ENCODE results near the gene TBC1D22A.

Gene TBC1D22A

DNA sequence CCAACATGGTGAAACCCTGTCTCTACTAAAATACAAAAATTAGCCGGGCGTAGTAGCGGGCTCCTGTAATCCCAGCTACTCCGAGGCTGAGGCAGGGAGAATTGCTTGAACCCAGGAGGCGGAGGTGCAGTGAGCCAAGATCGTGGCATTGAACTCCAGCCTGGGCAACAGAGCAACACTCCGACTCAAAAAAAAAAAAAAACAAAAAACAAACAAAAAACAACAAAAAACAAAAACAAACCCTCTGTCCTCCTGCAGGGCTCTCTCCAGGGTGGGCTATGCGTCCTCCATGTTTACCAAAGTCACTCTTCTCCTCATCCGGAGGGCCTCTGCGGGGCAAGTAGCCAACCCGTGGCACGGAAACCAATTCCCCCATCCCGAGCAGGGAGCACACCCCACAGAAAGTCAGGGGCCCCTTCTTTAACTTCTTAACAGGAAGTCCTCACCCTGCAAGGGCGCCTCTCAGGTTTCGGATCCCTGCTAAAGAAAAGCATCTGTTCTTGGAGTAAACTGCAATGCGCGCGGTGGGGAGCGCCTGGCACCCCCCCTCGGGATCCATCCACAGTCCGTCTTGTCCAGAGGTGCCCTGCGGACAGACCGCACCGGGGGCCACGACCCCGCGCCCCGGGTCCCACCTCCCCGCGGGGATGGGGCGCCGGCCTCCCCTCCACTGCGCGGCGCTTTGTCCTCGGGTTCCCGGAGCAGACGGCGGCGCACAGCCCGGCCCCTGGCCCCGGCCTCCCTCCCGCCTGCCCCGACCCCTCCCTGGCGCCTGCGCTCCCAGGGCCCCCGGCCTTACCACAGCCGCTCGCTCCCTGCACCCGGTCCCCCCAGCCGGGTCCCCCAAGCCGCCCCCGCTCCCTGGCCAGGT, 25.1 kb upstream of the TBC1D22A start:
- peak in 1 of 2 donors; percentile 36 for DNase-seq (ENCODE audit: low read depth in 2 of 2)

DNA sequence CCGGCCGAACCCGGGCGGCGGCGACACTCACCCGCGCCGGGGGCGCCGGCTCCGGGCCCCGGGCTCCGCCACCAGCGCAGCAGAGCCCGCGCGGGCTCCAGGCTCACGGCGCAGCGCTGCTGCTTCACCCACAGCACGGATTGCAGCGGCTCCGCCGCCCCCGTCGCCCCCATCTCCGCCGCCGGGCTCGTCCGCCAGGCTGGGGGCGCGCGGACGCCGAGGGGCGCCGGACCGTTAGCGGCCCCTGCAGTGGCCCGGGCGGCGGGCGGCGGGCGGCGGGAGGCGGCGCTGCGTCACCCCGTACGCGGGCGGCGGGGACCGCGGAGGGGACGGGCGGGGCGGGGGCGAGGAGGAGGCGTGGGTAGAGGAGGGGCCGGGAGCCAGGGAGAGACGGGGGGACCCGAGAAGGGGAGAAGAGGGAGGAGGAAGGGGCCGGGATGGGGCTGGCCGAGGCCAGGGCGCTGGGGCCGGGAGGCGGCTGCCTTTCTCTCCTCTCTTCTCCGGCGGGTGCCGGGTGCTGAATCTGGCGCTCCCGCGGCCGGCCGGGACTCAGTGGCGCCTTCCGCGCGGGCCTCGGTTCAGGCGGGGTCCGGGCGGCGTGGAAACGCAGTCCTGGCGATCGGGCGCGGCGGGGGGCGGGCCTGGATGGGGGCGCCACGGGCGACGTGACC, 24.3 kb upstream of the TBC1D22A start, which contains the start of gene CERK:
Gene CERK, minus strand, starts transcription at position 277 of the 671 bp plus-strand sequence. Its CDS starts 104 bp downstream, at position 173.
- DNase-seq (ENCODE audit: low read depth in 2 of 2): peak in 1 of 2 donors; percentile 52

DNA sequence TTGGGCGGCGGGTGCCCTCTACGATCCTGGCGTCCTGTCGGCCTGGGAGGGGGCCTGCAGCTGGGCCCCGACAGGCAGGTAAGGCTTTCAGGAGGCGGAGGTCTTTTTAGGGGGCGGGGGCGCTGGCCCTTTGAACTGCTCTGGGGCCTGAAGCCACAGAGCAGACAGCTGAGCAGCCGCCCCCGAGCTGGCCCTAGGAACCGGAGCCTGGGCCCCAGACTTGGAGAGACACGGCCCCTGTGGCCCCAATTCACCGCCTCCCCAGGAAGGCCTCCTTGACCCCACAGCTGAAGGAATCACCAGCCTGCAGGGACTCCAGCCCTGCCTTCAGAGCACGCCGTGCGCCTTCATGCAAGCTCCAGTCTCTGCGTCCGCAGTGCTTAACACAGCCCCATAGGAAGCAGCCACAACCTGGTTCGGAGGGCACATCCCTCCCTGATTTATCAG, 23.8 kb upstream of the TBC1D22A start:
- DNase-seq (ENCODE audit: low read depth in 2 of 2): no peak

DNA sequence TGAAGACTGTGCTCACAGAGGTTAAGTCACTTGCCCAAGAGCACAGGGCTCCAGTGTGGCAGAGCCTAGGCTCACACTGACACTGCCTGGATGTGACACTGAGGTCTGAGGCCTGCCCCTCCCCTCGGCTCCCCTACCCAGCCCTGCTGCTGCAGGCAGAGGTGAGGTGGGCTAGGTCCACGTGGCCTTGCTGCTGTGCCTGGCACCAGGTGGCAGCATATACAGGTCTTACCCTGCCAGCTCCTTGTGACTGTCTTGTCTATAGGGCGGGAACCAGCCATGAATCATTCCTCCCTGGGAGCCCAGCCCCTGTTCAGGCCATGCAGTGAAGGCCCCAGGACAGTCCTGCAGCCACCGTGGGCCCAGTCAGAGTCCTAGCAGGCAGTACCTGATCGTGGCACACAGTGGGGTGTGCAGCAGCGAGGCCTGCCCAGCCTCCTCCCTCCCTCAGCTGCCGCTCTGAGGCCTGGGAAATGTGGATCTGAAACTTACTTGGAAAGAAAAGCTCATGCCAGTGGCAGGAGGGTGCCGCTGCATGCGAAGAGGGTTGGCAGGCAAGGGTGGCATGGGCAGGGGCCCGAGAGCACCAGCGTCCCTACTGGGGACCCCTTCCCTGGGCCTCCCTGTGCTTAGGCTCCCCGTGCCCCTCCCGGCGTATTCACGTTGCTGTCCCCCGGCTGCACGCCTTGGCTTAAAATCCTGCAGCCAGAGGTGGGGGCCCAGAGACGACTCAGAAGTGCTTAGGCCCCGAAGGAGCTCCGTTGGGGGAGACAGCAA, 23.2 kb upstream of the TBC1D22A start:
- DNase-seq (ENCODE audit: low read depth in 2 of 2): peak in 1 of 2 donors; percentile 63

DNA sequence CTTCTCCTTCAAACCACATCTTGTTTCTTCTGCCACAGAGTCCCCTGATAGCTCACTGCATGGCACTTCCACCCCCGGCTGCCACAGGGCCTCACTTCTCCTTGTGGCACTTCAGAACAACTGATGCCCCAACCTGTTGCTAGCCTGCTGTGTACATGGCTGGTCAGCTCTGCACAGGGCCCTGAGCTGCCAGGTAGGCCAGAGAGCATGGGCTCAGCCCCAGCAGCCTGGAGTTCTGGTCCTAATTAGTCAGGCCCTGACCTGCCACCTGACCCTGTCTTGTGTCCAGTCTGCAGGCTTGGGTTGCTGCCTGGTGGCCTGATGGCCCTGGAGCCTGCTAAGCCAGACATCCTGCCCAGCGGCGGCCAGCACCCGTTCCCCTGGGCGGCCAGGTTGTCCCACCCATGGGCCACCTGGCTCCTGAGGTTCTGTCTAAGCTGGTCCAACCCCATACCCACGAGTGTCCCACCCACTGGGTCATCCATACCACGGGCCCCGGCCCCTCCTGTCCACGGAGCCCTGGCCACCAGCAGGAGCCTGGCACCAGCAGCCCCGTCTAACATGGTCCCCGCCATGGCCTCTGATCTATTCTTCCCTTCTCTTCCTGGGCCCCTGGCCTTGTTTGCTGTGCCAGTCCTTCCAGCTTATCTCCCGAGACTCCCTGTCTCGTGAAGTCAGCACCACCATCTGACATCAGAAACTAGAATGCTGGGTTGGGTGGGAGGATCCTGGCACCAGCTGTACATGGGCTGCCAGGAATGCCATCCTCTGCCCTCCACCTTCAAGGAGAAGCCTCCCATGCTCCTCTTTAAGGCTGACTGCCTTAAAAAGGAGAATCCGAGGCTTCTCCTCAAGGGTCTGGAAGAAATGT, 21.3 kb upstream of the TBC1D22A start:
- no peak for DNase-seq (ENCODE audit: low read depth in 2 of 2)

DNA sequence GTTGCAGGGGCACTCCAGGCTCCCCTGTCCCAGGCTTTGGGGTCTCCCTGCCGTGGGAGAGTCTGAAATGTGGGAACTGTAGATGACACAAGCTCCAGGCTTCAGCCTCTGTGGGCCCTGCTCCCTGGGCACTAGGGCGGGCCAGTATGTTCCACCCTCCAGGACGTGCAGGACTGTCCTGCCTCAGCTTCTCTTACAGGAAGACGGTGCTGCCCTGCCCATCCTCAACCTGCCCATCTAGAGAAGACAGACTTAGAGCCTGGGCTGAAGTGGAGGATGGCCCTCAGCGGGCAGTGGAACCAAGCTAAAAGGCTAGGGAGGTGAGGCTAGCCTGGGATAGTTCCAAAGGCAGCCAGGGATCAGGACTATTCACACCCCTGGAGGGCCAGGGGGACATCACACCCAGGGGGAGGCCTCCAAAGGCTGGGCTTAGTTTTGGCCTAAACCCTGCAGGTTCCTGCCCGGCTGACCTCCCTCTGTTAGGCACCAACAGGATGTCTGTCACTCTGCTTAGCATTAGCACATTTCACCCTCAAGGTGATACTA, 20.4 kb upstream of the TBC1D22A start:
- no peak for DNase-seq (ENCODE audit: low read depth in 2 of 2)

DNA sequence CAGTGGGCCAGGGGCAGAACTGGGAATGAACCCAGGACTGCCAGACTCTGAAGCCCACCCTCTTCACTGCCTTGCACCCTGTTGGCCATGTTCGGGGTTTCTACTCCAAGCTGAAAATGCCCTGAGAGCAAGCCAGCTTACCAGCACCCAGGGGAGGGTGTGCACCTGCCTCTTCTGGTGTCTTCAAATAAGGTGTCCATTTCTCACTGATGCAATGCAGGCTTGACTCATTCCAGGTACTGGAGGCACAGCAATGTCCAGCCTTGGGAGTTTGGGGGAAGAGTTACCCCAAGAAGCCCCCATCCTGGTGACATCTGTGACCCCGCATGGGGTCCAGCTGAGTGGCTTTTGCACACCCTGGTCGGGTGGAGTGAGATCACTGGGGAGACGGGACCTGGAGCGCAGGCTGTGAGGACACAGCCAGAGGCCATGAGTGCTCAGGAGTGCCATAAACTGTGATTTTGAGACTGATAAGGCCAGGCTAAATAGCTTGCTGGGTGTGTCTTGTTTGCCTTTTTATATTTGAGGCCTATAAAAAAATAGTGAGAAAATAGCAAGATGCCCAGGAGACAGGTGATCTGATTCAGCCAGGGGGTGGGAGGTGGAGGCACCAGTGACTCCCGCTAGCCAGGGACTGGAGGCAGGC, 19.8 kb upstream of the TBC1D22A start:
- no peak for DNase-seq (ENCODE audit: low read depth in 2 of 2)

DNA sequence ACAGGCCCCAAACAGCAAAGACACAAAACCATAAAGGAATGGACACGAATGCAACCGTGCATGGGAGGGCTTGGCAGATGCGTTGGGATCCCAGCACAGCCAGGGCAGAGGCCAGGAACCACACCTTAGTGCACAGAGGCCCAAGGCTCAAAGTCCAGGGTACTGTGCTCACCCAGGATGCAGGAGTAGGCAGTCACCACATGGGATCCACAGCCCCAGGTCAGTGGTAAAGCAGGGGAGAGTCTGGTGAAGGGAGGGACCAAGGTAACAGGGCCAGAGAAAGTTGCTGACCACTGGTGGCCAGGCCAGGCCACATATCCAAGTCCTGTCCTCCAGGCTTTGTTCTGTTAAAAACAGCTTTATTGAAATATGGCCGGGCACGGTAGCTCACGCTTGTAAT, 17.9 kb upstream of the TBC1D22A start:
- DNase-seq (ENCODE audit: low read depth in 2 of 2): no peak

DNA sequence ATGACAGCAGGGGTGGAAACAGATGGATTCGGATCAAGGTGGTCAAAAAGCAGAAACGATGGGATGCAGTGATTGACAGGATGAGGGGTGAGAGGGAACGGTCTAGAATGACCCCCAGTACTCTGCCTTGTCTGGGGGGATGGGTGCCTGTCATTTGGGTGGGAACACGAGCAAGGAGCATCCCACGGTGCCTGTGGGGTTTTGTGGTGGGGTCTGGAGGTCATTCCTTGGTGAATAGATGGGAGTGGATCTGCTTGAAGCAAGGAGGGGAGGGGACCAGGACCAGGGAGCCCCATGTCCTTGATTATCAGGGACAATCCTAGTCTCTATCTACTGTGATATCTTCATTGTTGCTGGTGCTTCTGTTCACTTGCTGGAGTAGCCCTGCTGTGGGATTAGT, 16.3 kb upstream of the TBC1D22A start:
- DNase-seq (ENCODE audit: low read depth in 2 of 2): no peak

DNA sequence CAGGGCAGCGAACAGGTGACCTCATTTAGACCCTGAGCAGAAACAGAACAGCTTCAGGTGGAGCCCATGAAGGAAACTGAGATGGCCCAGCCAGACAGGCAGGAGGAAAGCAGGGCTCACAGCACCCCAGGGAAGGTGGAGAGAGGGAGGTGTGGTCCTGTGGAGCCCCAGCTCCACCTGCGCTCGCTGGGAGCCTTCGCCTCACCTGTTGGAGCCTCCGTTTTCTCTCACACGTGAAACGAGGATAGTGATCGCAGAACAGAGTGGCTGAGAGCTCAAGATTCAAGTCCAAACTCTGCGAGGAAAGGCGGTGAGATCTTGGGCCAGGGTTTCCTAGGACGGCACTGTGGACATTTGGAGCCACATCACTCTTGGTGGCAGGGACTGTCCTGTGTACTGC, 15.8 kb upstream of the TBC1D22A start:
- no peak for DNase-seq (ENCODE audit: low read depth in 2 of 2)

DNA sequence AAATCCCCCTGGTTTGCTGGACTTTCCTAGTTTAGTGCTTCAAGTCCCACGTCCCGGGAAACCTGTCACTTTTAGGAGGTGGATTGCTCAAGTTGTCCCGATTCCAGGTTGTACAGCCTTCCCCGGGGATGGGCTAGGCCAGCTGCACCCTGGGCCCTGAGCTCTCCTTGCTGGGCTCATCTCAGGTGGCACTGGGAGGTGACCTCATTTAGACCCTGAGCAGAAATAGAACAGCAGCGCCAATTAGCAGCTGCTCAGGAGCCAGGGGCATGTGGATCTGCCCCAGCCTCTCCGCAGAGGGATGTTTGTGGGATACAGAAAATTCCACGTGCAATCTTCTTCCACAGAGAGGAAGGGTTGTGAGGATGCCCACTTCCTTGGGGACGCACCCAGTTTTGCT, 14.8 kb upstream of the TBC1D22A start:
- DNase-seq (ENCODE audit: low read depth in 2 of 2): no peak

DNA sequence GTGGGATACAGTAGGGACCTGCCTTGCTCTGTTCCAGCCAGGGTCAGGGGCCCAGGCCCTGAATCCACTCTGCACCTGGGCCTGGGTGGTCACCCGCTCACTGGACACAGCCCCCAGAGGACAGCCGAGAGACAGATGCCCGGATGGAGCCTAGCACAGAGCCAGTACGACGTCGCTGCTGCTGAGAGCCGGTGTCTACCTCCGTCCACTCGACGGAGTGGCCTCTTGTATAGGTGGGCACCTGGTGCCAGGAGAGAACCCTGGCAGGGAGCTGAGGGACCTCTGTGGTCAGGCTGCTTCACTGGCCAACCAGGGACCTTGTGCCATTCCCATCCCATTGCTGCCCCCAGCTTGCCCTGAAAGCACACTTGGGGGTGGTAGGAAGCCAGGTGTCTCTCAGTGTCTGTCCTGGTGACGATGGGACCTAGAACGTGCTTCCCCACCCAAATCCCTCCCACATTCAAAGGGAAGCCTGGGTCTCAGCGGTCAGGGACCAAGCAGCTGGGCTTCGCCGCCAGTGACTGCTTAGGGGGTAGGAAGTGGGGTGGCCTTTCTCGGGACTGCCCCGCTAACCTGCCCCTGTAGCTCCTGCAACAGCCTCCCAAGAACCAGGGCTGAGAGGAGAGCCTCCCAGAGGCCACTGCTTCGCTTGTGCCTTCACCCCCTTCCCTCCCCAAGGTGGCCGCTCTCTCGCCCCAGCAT, 14.1 kb upstream of the TBC1D22A start:
- DNase-seq (ENCODE audit: low read depth in 2 of 2): no peak

DNA sequence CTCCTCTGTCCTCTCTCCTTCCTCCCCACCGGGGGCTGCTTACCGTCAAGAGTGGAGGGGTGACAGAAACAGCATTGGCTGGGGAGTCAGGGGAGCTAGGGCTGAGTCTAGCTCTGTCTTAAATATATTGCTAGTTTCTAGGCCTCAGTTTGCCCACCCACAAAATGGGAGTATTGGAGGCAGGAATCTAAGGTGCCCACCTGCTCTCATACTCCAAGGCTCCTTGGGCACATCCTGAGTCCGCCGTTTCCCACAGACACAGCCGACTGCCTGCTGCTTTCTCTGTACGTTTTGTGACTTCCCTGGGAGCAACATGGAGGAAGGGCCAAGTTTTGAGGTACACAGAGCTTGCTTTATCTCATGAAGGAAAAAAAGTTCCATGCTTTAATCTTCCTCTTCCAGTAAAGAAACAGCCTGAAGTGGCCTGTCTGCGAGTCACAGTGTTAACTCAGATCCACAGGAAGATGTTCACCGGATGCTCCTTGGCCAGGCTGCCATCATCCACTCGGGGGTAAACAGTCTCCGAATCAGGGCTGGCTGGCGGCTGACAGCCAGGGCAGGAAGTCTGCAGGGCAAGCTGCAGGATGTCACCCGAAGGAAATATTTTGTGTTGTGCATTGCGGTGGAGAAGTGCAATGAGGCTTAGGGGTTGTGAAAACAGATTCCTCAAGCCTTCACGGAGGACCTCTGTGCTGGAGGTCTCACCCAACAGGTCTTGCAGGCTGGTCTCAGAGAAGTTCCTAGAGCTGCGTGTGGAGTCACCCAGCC, 13.4 kb upstream of the TBC1D22A start:
- no peak for DNase-seq (ENCODE audit: low read depth in 2 of 2)

DNA sequence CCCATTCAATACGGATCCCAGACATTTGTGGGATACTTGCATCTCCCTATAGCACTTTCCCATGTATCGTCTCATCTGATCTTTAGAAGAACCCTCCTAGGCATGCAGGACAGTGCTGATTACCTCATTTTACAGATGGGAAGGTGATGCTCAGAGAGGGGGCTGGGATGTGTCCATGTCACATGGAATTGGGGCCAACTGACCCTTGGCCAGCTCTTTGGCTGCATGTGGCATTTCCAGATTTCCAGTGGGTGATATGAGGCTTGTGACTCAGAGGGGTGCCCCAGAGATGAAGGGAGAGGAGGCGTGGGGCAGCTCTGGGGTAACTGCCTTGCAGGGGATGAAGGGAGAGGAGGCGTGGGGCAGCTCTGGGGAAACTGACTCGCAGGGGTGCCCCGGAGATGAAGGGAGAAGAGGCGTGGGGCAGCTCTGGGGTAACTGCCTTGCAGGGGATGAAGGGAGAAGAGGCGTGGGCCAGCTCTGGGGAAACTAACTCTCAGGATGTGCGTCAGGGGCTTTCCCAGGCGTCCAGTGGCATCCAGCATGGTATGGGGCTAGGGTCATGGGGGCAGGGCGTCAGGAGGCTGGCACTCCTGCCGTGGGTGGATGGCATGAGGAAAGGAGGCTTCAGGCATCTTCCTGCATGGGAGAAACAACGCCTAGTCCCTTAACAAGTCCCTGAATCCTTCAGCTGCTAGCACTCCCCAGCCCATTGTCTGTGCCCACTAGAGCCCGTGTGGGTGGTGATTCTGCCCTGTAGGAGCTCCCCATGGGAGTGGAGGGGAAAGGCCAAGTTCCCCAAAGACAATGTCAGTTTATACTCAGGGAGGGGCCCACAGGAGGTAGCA, 12.5 kb upstream of the TBC1D22A start:
- no peak for DNase-seq (ENCODE audit: low read depth in 2 of 2)

DNA sequence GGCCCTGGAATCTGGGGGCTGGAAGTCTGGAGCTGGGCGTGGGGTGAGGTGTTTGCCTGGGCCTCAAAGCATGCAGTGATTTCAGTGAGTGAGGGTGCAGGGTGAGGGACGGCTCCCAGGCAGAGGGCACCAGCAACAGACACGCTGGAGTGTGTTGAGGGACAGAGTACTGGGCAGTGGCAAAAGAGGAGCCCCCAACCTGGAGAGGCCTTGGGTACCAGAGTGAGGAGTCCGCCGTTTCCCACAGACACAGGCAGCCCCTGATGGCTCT, 12.0 kb upstream of the TBC1D22A start:
- no peak for DNase-seq (ENCODE audit: low read depth in 2 of 2)

DNA sequence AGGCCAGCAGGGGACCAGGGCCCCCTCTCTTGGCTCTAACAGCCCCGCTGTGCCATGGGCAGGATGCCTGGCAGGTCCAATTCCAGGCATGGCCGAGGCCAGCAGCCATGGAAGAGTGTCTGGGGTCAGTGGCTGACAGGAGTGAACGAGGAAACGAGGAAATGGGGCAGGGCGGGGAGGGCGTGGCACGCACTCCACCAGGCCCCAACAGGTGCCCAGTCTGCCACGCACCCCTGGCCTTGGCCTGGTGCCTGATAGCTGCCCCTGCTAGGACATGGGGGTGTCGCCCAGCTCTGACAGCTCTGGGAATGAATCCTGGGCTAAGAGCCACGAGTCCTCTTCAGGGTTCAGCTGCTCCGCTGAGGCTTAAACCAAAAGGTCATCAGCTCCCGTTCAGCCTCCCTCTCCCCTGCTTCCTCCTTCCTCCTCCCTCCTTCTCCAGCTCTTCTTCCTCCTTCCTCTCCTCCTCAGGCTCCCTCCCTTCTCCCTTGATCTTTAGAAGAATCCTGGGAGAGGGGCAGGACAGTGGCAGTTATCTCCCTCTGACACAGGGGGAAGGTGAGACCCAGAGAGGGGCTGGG, 11.5 kb upstream of the TBC1D22A start:
- no peak for DNase-seq (ENCODE audit: low read depth in 2 of 2)

DNA sequence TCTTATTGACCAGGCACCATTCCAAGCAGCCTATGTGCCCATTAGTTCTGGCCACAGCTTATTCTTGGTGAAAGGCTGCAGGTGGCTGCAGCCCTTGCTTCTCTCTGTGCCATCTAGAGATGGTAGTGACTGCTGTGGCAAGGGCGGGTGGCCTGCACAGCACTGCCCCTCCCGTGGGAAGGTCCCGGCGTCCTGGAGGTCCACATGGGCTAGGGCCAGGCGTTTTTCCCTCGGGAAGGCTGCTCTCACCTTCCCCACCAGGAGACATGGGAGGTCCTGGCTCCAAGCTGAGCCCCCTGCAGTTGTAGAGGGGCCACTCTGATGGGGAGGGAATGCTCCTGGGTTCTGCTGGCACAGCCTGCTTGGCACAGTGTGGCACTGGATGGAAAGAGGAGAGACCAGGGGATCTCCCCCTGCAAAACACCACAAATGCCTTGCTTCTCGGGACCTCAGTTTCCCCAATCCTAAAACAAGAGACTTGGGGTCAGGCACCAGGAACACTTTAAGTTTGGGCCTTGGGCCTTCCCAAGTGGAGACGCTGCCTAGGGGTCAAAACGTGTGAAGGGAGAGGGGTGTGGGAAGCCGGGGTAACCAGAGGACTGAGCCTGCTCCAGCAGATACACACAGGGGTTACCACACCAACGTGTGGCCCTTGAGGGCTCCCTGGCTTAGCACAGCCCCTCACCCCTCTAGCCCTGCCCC, 10.0 kb upstream of the TBC1D22A start:
- no peak for DNase-seq (ENCODE audit: low read depth in 2 of 2)

DNA sequence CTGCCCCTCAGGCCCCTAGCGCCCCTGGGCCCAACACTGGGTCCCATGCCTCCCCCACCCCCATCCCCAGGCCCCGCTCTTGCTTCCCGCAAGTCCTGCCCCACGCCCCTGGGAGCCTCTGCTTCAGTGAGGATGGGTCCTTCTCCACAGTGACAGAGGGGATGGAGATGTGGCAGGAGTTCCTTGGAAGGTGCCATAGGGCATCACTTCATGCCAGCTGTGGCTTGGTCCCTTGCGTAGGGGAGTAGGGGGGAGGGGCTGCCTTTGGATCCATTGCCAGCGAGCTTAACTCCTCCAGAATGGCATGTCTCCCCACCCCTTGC, 9.5 kb upstream of the TBC1D22A start:
- no peak for DNase-seq (ENCODE audit: low read depth in 2 of 2)
